Neural progenitor cell (in vitro differentiated cells): ENCODE data around the gene CFAP20. TPM values are rescaled to one million over a fixed set of nuclear protein-coding genes. Genes with fewer than 3 reads are reported as not detected.

Experiments
- DNase-seq: peaks from one replicate; pipeline ENCODE4 v3.0.0-alpha.2; 2016; ENCODE audit warnings: low spot score
- H2AFZ ChIP-seq: fragments of 200-600 bp; sonication (generic); replicated peaks from 2 replicates; pipeline ENCODE4 v1.6.1; 2016; ENCODE audit warnings: antibody characterized with exemption
- H3F3A ChIP-seq: fragments of 200-600 bp; sonication (generic); 2 replicates; pipeline ENCODE4 v1.6.1; 2016; ENCODE audit warnings: antibody characterized with exemption, low read depth
- H3K27ac ChIP-seq: fragments of 200-600 bp; sonication (generic); 2 replicates; pipeline ENCODE4 v1.5.1; 2016; ENCODE audit warnings: mild to moderate bottlenecking
- H3K27me3 ChIP-seq: fragments of 200-600 bp; sonication (generic); 2 replicates; pipeline ENCODE4 v1.6.1; 2016; ENCODE audit warnings: mild to moderate bottlenecking, moderate library complexity
- H3K36me3 ChIP-seq: fragments of 200-600 bp; sonication (generic); 2 replicates; pipeline ENCODE4 v1.5.1; 2016
- H3K4me1 ChIP-seq: fragments of 200-600 bp; sonication (generic); 2 replicates; pipeline ENCODE4 v1.6.1; 2016; ENCODE audit warnings: mixed run types
- H3K4me2 ChIP-seq: fragments of 200-600 bp; sonication (generic); 2 replicates; pipeline ENCODE4 v1.6.1; 2016
- H3K4me3 ChIP-seq: fragments of 200-600 bp; sonication (generic); 2 replicates; pipeline ENCODE4 v1.5.1; 2016
- H3K79me2 ChIP-seq: fragments of 200-600 bp; sonication (generic); 2 replicates; pipeline ENCODE4 v1.6.1; 2016; ENCODE audit warnings: low read depth
- H3K9ac ChIP-seq: fragments of 200-600 bp; sonication (generic); 2 replicates; pipeline ENCODE4 v1.6.1; 2016
- H3K9me3 ChIP-seq: fragments of 200-600 bp; sonication (generic); 2 replicates; pipeline ENCODE4 v1.5.1; 2016; ENCODE audit warnings: low read depth
- H4K20me1 ChIP-seq: fragments of 200-600 bp; sonication (generic); 2 replicates; pipeline ENCODE4 v1.6.1; 2016; ENCODE audit warnings: low read depth
- H3K27ac Mint-ChIP-seq: 3 replicates; pipeline ENCODE4 v1.8.0; 2021; ENCODE audit warnings: mixed read lengths
- H3K27me3 Mint-ChIP-seq: 2 replicates; pipeline ENCODE4 v1.8.0; 2022; ENCODE audit warnings: low read depth, mild to moderate bottlenecking, inconsistent platforms, moderate library complexity, mixed read lengths; ENCODE audit not compliant: insufficient read depth
- H3K36me3 Mint-ChIP-seq: 3 replicates; pipeline ENCODE4 v1.8.0; 2021; ENCODE audit warnings: mixed read lengths
- H3K4me1 Mint-ChIP-seq: 3 replicates; pipeline ENCODE4 v1.8.0; 2021; ENCODE audit warnings: mixed read lengths
- H3K4me3 Mint-ChIP-seq: 3 replicates; pipeline ENCODE4 v1.8.0; 2021; ENCODE audit warnings: mild to moderate bottlenecking, moderate library complexity, mixed read lengths
- H3K9me3 Mint-ChIP-seq: 3 replicates; pipeline ENCODE4 v1.8.0; 2020; ENCODE audit warnings: mixed read lengths
- EZH2 ChIP-seq: fragments of 200-600 bp; sonication (generic); IDR thresholded peaks from 2 replicates; pipeline ENCODE4 v1.6.1; 2017; ENCODE audit warnings: antibody characterized with exemption, mild to moderate bottlenecking, moderate library complexity
- EZH2phosphoT487 ChIP-seq: fragments of 200-600 bp; sonication (generic); IDR thresholded peaks from 2 replicates; pipeline ENCODE4 v1.6.1; 2017; ENCODE audit warnings: antibody characterized with exemption
- total RNA-seq: library from RNA; depleted of rRNA; stranded (reverse); fragments of >200 nt; gene quantifications from 2 replicates; pipeline ENCODE4 v1.2.3, GENCODE V29; 2015; ENCODE audit warnings: low replicate concordance
- TF ChIP-seq, protein P1 (sequence below): fragments of 200-600 bp; sonication (generic); IDR thresholded peaks from 2 replicates; pipeline ENCODE4 v1.5.1; 2017; ENCODE audit warnings: antibody characterized with exemption, mild to moderate bottlenecking

Gene CFAP20
- total RNA-seq, 1 donor from 2014 or later = 93.8 TPM

DNA sequence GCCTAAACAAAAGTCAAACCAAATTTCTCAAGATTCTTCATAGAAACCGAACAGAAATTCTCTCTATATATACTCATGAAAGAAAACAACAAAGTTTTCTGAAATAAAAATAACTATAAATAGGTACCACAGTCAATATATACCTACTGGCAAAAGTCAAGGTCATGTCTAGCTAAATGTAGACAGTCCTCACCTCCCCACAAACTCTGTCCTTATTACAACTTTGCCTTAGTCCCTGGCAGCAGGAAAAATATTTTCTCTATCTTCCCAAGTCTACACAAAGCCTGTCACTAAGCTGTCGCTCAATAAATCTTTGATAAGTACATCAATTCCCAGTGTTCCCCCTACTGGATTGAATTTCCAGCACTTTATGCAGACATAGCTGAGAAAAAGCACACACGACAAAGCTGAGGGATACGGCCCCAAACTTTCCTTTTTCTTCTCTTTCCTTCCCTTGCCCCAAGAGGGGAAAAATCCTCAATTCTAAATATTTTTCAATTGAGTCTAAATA lies 2.7 kb downstream of the CFAP20 start:
- H3K27me3 ChIP-seq = no peaks in the 10 kb centered on the region
- Mint-ChIP-seq H3K36me3 (peaks cover 7% of the 10 kb centered on the region), H3K4me3 (peak overlapping the region; percentile 94), H3K4me1 (peaks cover 53% of the 10 kb centered on the region), H3K27me3 (no peaks in the 10 kb centered on the region), H3K9me3 (peaks cover 6% of the 10 kb centered on the region), H3K27ac (no peak overlapping the region)
- peaks cover 33% of the 10 kb centered on the region for H3F3A ChIP-seq
- H3K27ac ChIP-seq = no peak overlapping the region
- H3K4me1 ChIP-seq = peaks cover 22% of the 10 kb centered on the region
- no peak for DNase-seq
- H3K9ac ChIP-seq = no peak overlapping the region
- H3K9me3 ChIP-seq = no peaks in the 10 kb centered on the region
- H3K4me3 ChIP-seq = peak overlapping the region; percentile 80
- H3K36me3 ChIP-seq = no peaks in the 10 kb centered on the region
- H2AFZ ChIP-seq = no peak overlapping the region
- peak overlapping the region; percentile 98 for H3K4me2 ChIP-seq
- peaks cover 74% of the 10 kb centered on the region for H3K79me2 ChIP-seq
- TF ChIP-seq EZH2 = no peak
- TF ChIP-seq, protein P1, sequence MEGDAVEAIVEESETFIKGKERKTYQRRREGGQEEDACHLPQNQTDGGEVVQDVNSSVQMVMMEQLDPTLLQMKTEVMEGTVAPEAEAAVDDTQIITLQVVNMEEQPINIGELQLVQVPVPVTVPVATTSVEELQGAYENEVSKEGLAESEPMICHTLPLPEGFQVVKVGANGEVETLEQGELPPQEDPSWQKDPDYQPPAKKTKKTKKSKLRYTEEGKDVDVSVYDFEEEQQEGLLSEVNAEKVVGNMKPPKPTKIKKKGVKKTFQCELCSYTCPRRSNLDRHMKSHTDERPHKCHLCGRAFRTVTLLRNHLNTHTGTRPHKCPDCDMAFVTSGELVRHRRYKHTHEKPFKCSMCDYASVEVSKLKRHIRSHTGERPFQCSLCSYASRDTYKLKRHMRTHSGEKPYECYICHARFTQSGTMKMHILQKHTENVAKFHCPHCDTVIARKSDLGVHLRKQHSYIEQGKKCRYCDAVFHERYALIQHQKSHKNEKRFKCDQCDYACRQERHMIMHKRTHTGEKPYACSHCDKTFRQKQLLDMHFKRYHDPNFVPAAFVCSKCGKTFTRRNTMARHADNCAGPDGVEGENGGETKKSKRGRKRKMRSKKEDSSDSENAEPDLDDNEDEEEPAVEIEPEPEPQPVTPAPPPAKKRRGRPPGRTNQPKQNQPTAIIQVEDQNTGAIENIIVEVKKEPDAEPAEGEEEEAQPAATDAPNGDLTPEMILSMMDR = no peak
- no peak for TF ChIP-seq EZH2phosphoT487
- peaks cover 75% of the 10 kb centered on the region for H4K20me1 ChIP-seq

DNA sequence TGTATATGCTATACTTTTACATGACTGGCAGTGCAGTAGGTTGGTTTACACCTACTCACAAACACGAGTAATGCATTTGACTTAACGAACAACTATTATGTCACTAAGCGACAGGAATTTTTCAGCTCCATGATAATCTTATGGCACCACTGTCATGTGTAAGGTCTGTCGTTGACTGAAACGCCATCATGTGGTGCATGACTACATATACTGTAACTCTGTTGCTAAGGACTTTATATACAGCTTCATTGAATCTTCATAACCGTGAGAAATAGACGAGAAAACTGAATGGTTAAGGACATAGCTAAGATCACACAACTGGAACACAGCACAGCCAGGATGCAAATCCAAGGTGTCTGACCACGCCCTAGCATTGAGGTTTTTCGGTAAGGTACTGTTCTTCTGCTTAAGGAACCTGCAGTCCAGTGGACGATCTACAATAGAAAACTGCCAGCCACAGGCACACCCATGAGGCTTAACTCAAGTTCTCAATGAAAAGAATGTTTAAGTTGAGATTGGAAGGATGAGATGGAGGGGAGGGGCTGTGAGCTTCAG lies 3.3 kb downstream of the CFAP20 start:
- Histone ChIP-seq H3K27me3 (no peaks in the 10 kb centered on the region), H3K9ac (no peak overlapping the region), H3F3A (peaks cover 33% of the 10 kb centered on the region), H3K4me3 (no peak overlapping the region), H4K20me1 (peaks cover 82% of the 10 kb centered on the region), H3K4me2 (peak overlapping the region; percentile 98), H3K27ac (no peak overlapping the region), H2AFZ (no peak overlapping the region), H3K79me2 (peaks cover 81% of the 10 kb centered on the region), H3K4me1 (peaks cover 29% of the 10 kb centered on the region), H3K36me3 (no peaks in the 10 kb centered on the region), H3K9me3 (no peaks in the 10 kb centered on the region)
- TF ChIP-seq EZH2 = no peak
- TF ChIP-seq, protein P1 = no peak
- no peak for TF ChIP-seq EZH2phosphoT487
- Mint-ChIP-seq H3K27ac (peak overlapping the region; percentile 30), H3K9me3 (peaks cover 6% of the 10 kb centered on the region), H3K4me1 (peaks cover 60% of the 10 kb centered on the region), H3K27me3 (no peaks in the 10 kb centered on the region), H3K36me3 (peaks cover 7% of the 10 kb centered on the region), H3K4me3 (no peak overlapping the region)
- DNase-seq = no peak

DNA sequence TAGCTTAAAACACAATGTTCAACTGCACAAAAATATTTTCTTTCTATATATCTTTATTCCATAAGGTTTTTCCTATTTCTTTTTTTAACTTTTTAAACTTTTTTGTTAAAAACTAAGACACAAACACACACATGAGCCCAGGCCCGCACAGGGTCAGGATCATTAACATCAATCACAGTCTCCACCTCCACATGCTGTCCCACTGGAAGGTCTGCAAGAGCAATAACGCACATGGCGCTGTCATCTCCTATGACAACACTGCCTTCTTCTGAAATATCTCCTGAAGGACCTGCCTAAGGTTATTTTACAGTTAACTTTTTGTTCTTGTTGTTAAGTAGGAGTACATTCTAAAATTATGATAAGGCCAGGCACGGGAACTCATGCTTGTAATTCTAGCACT lies 4.1 kb downstream of the CFAP20 start:
- H3K36me3 ChIP-seq = no peaks in the 10 kb centered on the region
- TF ChIP-seq EZH2phosphoT487 = no peak
- peaks cover 89% of the 10 kb centered on the region for H3K79me2 ChIP-seq
- H3K27me3 Mint-ChIP-seq = no peaks in the 10 kb centered on the region
- no peaks in the 10 kb centered on the region for H3K27me3 ChIP-seq
- no peak for DNase-seq
- H3K27ac Mint-ChIP-seq = no peak overlapping the region
- peaks cover 7% of the 10 kb centered on the region for H3K36me3 Mint-ChIP-seq
- peaks cover 37% of the 10 kb centered on the region for H3K4me1 ChIP-seq
- H3K4me1 Mint-ChIP-seq = peaks cover 68% of the 10 kb centered on the region
- no peak overlapping the region for H3K4me3 Mint-ChIP-seq
- no peak overlapping the region for H3K9ac ChIP-seq
- H3K4me3 ChIP-seq = no peak overlapping the region
- no peaks in the 10 kb centered on the region for H3K9me3 ChIP-seq
- no peak overlapping the region for H3K4me2 ChIP-seq
- H3F3A ChIP-seq = peaks cover 33% of the 10 kb centered on the region
- no peak overlapping the region for H2AFZ ChIP-seq
- H3K9me3 Mint-ChIP-seq = peaks cover 6% of the 10 kb centered on the region
- no peak overlapping the region for H3K27ac ChIP-seq
- peaks cover 90% of the 10 kb centered on the region for H4K20me1 ChIP-seq

DNA sequence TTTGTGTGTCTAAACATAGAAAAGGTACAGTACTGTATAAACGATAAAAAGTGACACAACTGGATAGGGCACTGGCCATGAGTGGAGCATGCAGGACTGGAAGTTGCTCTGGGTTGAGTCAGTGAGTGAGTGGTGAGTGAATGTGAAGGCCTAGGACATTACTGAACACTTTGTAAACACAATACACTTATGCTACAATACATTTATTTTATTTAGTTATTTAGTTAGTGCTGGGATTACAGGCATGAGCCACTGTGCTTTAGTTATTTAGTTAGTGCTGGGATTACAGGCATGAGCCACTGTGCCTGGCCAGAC lies 4.6 kb downstream of the CFAP20 start:
- Mint-ChIP-seq H3K4me1 (peaks cover 68% of the 10 kb centered on the region), H3K9me3 (peaks cover 2% of the 10 kb centered on the region), H3K27me3 (no peaks in the 10 kb centered on the region), H3K36me3 (peaks cover 7% of the 10 kb centered on the region), H3K4me3 (no peak overlapping the region), H3K27ac (no peak overlapping the region)
- no peak overlapping the region for H2AFZ ChIP-seq
- peaks cover 28% of the 10 kb centered on the region for H3F3A ChIP-seq
- no peak overlapping the region for H3K4me3 ChIP-seq
- H3K4me2 ChIP-seq = no peak overlapping the region
- no peak overlapping the region for H3K9ac ChIP-seq
- H3K36me3 ChIP-seq = no peaks in the 10 kb centered on the region
- no peak for DNase-seq
- H3K9me3 ChIP-seq = no peaks in the 10 kb centered on the region
- no peaks in the 10 kb centered on the region for H3K27me3 ChIP-seq
- H3K79me2 ChIP-seq = peaks cover 94% of the 10 kb centered on the region
- H4K20me1 ChIP-seq = peaks cover 95% of the 10 kb centered on the region
- no peak overlapping the region for H3K27ac ChIP-seq
- TF ChIP-seq, protein P1 = no peak
- no peak for TF ChIP-seq EZH2phosphoT487
- H3K4me1 ChIP-seq = peaks cover 37% of the 10 kb centered on the region
